ENCODE results near the gene KXD1. TPM values are rescaled to one million over a fixed set of nuclear protein-coding genes. Genes with fewer than 3 reads are reported as not detected.
"Not testable (repeated sequence)": the region's sequence is repeated elsewhere in the genome, so short reads cannot be mapped to it uniquely, and the experiment has no call there.

The KXD1 gene
- polyA plus RNA-seq, 10 donors: 53.0 to 83.0 (median 63.7) TPM

DNA sequence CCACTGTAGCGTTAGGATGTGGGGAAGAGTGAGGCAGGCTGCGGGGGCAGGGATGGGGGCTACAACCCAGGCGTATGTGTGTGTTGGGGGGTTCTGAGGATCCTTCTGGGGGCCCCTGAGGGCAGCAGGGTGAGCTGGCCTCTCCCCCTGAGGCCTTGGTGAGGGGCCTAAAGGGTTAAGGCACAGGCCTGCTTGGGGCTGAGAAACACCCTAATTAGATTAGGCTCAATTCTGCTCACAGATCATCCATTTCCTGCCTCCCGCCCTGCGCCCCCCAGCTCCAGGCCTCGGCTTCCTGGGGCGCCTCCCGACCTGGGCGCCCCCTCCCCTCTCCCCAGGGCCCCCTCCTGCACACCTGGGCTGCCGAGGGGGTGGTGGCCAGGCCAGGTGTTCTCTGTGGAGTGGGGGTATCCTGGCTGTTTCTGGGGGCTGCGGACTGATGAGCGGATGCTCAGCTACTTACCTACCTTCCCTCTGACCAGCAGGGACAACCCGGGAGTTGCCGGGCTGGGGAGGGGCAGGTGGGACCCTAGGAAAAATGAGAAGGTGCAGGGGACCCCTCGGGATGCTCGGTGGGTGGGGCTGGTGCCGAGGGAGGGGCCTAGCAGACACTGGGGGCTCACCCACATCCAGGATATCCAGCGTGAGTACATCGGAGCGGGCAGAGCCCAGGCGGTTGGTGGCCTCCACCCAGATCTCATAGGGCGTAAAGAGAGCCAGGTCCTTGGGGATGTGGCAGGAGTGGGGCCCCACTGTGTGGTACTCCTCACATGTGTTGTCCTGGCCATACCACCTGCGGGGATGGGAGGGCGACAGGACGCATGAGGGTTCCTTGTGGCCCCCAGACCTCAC lies 40.4 kb downstream of the KXD1 start:
- no peak for DNase-seq

DNA sequence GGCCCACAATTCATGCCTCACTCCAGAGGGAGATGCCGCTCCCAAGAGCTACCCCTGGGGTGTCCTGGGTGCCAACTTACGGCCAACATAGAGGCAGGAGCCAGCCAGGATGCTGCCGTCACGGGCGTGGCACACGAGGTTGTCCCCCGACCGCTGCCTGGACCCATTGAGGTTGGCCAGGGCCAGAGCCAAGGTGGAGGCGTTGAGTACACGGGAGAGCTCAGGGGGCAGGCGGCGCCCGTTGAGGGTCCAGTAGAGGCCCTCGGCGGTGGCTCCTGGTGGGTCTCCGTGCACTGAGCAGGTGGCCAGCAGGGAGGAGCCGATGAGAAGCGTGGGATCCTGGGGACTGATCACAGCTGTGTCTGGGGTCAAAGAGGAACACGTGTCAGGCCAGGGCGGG lies 41.8 kb downstream of the KXD1 start:
- no peak for DNase-seq

DNA sequence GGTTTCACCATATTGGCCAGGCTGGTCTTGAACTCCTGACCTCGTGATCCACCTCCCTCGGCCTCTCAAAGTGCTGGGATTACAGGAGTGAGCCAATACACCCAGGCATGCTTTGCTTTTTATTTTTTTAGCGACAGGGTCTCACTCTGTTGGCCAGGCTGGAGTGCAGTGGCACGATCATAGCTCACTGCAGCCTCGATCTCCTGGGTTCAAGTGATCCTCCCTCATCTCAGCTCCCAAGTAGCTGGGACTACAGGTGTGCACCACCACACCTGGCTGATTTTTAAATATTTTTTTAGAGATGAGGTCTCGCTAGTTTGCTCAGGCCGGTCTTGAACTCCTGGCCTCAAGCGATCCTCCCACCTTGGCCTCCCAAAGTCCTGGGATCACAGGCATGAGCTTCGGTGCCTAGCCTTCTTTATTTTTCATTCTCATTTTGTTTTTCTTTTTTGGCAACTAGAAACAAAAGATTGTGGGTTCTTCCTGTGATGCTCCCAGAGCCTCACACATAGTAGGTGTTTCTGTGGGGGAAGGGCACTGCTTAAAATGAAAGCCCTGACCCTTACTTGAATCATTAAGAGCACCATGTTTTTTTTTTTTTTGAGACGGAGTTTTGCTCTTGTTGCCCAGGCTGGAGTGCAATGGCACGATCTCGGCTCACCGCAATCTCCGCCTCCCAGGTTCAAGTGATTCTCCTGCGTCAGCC lies 43.2 kb downstream of the KXD1 start:
- not testable (repeated sequence) for DNase-seq

DNA sequence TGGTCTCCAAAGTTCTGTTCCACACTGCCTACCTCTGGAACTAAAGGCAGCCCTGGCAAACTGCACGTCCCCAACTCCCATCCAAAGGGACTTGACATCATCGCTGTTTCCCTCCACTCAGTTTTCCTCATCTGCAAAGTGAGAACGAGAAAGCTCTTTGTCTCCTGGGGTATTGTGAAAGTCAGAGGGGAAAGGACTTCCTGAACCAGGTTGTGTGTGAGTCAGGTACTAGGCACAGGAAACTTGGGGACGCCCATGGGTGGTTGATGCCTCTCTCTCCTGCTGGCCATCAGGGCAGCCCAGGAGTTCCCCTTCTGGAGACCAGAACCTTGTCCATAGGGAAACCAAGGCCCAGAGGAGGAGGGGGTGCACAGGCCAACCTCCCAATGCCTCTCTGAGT lies 44.2 kb downstream of the KXD1 start:
- DNase-seq: no peak

DNA sequence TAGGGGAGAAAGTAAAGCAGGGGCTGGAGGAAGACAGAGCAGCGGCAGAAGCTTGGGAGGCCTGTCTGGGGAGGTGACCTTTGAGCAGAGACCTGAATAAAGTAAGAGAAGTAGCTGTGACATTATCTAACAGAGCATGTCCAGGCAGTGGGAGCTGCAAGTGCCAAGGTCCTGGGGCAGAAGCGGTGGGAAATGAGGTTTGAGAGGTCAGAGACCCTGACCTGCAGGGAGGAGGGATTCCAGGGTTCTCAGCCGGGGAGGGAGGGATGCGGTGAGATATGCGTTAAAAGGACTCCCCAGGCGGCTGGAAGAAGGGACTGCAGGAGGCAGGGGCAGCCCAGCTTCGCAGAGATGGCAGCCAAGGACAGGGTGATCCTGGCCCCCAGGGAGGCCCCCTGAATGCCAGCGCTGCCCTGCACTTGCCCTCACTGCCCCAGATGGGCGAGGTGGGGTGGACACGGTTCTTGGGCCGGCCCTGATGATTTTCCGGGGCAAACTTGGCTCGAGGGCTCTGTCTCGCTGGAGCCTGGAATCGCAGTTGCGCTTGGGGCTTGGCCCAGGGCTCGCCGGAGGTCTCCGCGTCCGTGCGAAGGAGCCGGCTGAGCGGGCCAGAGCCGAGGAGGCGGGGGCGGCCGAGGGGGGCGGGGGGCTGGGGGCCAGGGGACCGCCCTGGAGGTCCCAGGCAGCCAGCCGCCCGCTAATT lies 45.7 kb downstream of the KXD1 start:
- DNase-seq: no peak

DNA sequence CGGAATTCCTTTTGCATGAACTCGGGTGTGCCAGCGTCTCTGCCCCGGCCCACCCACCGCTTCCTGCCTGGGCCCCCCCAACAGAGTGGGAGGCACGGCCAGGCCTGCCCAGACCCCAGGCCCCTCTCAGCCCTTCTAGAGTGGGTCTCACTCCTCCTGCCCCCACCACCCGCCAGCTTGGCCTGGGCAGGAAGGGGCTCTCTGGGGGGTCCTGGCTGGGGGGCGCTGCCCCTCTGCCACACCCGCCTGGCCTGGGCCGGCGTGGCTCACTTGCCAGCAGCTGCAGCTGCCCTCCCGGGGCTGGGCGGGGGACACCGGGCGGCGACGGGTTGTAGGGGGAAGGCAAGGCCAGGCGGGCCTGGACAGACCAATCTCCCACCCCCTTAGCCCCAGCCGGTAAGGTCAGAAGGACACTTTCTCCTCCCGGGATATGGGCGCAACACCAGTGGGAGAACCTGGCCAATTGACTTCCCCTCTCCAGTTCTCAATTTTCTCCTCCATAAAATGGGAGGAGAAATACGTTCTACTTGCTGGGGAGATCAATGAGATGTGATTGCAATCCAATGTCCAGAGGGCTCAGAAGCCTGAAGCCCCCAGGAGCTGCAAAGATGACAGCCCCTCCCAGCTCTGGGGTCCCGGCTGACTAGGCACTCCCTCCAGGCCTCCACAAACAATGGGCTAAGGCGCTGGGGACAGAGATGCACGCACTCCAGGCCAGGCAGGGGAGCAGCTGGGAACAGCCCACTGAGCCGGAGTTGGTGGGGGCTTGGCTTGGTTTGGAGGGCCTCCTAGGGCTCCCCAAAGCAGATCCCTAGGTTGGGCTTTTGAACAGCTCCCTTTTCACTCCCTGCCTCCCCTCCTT lies 46.5 kb downstream of the KXD1 start:
- DNase-seq: no peak

DNA sequence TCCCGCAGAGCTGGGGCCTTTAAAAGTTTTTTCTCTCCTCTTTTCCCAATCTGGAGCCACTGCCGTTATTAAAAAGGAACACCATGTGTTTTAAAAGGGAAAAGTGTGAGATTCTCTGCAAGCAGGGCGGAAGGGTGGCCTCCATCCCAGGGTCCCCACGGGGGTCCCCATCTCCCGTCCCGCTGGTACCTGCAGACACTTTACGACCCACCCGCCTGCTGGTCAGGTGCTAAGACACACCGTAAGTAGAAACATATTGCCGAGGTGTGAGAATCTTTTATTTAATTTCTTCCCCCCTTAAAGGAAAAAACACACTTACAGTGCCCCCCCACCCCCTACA lies 47.1 kb downstream of the KXD1 start:
- DNase-seq: no peak

DNA sequence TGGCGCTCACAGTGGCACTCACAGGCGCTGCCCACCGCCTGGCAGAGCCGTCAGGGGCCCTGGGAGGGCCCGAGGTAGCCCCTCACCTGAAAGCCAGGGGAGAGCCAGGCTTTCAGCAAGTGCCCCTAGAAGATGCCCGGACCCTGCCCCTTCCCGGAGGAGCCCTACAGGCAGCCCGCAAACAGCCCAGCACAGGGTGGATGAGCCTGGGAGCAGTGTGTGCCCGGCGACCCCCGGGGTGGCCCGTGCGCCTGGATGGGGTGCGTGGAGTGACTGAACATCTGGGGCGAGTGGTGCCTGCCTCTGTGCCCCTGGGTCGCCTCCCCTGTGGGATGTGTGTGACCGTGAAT lies 47.5 kb downstream of the KXD1 start:
- DNase-seq: no peak

DNA sequence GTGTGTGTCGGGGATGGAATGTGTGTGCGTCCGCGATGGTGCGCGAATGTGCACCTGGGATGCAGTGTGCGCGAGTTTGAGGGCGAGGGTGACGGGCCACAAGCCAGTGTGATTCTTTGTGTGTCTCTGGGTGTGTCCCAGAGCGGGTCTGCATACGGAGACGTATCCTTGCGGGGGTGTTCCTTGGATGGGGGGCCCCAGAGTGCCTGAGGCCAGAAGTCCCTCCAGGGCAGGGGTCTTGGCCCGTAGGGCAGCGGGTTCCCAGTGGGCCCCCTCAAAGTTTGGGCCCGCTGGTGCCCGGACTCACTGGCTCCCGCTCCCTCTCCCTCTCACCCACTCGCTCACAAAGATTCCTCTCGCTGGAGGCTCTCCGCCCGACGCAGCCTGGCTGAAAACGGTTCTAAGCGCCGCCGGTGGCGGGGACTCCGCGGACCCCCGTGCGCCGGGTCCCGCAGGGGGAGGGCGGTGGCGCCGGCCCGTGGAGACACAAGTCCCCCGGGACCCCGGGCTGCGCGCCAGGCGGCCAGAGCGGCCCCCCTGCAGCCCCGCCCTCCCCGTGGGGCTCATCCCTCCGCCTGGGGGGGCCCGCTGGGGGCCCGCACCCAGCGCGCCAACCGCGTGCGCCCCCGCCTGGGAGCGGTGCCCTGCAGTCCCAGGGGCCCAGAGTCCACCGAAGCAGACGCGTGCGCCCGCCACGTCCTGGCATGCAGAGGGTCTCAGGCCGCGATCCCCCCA lies 48.0 kb downstream of the KXD1 start:
- no peak for DNase-seq

DNA sequence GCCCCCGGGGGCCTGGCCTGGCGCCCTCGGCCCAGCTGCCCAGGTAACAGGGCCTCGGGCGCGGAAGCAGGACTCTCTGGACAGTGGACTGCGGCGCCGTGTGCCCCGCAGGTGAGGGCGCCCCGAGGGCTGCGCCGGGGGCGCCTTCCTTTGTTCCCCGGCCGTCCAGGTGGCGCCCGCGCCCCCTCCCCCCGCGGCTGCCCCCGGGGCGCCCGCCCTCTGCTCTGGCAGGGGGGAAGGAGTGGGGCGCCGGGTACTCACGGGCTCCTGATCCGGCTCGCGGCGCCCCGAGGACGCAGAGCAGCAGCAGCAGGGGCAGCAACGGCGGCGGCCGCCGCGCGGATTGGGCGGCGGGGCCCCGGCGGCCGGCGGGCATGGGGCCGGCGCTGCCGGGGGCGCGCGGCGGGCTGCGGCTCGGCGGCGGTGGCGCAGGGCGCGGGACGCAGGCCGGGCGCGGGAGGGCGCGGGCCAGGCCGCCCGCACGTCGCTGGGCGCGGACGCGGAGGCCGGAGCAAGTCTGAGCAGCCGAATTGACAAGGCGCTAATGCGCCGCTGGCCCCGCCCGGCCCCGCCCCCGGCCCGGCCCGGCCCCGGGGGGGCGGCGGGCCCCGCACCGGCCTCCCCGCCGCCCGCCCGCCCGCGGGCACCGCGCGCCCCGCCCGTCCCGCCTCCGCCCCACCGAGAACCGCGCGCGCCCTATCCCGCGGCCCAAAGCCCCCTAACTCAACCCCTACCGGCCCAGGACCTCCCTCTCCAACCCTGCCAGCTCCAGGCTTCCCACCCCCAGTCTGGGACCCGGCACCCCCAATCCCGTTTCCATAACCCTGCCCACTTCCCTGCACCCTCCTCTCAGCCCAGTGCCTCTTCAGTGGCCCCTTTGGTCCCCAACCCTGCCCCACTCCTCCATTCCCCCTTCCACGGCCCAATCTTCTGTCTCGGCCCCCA lies 48.9 kb downstream of the KXD1 start, which contains the start of gene CRLF1:
Gene CRLF1, minus strand, starts transcription at position 519 of the 945 bp plus-strand sequence. Its CDS starts 143 bp downstream, at position 376.
- no peak for DNase-seq

DNA sequence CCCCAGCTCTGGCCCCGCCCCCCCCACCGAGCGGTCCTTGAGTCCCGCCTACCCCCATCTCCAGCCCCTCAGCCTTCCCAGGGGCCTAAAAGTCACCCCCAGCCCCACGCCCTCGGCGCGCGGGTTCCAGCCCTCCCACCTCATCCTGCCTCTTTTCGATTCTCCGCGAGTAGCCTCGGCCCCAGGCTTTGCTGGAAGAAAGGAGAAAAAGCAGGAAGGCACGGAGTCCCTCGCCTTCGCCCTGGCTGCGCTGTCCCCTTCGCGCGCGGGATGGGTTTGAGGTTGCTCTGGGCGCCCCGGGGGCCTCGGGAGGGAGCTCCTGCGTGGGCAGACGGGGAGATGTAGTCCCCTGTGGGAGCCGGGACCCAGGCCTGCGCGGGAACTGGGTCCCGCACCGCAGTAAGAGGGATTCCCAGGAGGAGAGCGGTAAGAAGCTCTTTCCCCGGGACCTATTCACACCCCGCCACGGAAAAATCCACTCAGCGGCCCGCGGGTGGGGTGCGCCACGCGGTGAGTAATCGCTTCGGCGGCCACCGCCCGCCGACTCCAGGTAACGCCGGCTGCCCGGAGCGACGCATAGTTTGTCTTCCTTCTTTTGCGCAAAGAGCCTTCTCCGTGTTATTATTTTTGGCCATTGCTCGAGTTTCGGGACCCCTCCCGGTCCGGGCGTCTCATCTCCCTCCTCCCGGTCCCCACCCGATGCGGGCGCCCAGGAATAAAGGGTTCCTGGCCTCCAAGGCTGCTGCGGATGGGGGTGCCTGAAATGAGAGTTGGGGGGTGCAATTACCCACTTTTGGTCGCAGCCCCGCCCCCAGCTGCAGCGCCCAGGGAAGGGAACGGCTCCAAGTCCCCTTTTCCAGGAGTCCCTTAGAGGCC lies 49.8 kb downstream of the KXD1 start:
- no peak for DNase-seq

DNA sequence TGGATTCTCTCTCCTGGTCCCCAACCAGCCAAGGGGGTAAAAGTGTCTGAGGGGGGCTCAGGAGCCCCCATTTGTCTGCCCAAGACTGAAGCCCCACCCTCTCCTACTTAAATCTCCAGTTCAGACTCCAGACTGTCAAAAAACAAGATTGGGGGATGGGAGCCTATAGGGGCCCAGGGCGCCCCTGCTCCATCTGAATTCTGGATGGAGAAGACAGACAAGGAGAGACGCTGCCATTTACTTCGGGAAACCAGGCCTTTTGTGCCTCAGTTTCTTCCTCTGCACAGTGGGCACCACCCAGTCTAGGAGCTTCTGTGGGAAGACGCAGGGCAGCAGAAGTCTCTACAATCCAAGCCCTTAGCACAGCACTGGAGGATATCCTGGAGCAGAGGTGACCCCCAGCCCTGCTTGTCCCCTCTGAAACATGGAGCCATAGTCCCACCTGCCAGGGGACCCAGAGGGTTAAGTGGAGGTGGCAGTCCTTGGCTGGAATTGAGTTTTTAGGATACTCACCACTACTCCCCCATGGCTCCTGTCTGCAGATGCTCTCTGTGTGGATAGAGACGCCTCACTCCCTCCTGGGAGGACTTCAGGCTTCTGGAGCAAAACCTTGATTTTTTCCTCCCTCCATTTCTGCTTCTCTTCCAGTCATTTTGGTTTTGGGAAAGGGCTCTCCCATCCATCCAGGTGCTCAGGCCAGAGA lies 50.6 kb downstream of the KXD1 start:
- DNase-seq: no peak

DNA sequence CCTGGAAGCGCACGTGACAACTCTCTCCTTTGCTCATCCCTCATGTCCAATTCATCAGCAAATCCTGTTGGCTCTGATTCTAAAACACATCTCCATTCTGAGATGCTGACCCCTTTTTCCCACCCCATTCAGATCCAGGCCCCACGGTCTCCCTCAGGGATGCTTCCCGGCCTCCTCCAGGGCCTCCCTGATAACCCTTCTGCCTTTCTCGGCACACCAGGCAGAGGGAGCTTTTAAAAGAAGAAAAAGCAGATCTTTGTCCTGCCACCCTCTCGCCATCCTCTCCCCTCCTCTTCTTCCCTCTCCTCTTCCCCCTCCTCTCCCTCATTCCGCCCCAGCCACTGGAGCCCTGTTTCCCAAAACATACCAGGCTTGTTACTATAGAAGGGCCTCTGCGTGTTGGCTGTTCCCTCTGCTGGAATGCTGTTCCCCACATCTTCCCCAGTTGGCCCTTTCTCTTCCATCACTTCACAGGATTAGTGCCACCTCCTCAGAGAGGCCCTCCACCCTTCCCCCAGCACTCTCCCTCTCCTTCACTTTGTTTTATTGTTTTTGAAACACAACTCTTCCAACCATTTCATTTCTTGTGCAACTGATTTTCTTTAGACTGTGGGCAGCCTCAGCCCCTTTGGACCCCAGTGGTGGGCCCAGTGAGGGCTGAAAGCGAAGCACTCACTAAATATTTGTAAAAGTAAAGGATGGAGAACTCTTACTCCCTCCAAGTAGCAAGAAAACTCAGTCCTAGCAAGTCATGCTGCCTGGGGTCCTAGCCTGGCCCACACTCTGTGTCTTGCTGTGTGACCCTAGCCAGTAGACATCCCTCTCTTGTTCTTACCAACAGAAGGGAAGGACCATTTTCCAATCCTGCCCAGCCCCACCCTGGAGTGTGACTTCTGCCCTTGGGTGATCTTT lies 51.4 kb downstream of the KXD1 start:
- DNase-seq: no peak

DNA sequence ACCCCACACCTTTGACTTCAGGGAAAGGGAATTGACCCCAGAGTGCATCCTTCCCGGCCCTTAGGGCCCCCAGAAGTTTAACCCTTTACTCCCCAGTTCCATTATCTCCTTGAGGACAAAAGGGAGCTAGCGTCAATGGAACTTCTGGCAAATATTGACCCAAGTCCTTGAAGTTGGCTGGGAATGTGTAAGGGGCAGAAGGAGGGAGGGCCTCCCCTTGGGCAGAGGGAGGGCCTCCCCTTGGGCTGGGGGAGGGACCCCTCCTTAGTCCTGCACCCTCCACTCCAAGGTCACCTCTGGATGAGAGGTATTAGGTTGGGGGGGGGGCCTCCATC lies 52.0 kb downstream of the KXD1 start:
- no peak for DNase-seq

DNA sequence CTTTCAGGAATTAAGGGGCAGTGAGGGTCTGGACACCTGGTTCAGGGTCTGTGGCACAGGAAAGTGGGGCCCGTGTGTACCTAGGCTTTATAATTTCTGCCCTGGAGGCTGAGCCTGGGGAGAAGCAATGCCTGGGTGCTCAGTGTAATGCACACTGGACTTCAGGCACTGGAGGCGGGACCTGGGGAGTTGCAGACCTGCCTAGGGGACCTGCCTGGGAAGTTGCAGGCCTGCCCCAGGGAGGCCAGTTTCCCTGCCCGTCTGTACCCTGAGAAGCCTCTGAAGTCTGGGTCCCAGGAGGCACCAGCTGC lies 52.5 kb downstream of the KXD1 start:
- DNase-seq: no peak

DNA sequence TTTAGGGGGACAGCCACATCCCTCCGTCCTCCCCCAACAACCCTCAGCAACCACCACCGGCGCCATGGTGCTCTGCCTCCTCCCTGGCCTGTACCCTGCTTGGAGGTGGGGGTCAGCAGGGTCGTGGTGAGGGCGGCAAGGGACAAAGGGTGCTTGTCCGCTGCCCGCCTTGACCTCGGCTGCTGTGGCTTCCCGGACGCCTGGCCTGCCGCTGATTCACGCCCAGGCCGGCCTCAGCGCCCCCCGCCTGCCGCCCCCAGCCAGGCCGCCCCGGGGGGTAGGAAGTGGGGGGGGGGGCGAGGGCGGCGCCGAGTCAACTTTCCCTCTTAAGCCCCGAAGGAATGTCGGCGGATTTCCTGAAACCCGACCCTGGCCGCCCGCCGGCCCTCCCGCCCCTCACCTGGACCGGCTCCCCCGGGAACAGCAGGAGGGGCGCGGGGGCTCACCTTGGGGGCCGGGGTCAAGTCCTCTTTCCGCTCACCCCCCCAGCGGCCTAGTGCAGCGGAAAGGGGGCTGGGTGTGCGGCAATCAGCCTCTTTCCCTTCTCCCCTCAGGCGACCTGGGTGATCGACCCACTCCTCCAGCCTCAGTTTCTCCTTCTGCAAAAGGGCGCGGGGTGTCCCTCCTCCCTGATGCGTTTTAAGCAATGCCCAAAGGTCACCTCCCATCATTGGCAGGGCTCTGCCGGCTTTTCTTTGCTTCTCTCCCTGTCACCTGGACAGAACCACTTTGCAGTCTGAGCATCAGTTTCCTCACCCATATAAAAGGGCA lies 53.1 kb downstream of the KXD1 start:
- no peak for DNase-seq
